Measurements from ENCODE around the gene PICK1.

PICK1 gene

DNA sequence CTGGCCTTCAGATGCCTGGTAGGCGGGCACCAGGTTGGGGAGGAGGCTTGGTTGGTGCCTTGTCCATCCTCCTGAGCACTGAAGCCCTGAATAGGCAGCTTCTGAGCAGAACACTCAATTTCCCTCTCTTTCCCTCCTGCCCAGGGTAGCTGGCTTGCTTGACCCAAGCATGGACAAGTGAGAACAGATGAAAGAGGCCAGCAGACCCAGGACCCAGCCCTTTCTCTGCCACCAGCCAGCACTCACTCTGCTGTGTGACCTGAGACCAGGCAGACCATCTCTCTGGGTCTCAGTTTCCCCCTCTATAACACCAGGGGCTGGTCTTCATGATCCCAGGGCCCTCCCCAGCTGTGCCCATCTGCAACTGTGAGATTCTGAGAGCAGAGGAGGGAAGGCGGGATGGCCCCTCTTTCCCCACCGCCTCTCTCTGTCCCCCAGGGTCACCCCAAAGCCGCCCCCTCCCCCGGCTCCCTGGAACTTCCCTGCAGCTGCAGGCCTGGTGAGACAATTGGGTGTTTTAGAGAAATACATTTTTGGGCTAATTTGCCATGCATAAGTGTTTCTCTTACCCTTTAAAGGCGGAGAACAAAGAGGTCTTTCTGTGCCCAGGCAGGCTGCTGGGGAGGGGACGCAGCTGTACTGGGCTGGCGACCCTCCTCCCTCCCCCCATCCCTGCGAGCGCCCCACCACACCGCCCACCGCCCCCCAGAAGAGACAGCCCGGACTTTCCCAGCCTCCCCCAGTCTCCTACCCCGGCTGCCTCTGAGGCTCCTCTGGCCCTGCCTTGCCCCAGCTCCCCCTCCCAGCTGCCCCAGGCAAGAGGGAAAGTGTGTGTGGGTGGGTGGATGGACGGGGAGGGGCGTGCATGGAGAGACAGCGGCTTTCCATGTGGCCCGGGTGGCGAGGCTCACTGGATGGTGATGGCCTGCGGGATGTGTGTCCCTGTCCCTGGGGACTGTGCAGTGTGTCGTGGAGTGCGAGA lies 30.8 kb upstream of the PICK1 start:
- Histone ChIP-seq H3K79me2 (ENCODE audit: insufficient read depth, low read depth) (no peaks in the 10 kb centered on the region), H3K36me3 (ENCODE audit: insufficient read depth) (no peaks in the 10 kb centered on the region), H3K27ac (no peak overlapping the region), H3K27me3 (ENCODE audit: insufficient read depth, low read depth) (peaks cover 6% of the 10 kb centered on the region), H3K4me3 (IDR thresholded peaks at IDR 0.05; ENCODE audit: insufficient read depth, low read depth, low read length) (no peak overlapping the region), H4K20me1 (ENCODE audit: insufficient read depth) (no peaks in the 10 kb centered on the region), H2AFZ (ENCODE audit: low read depth) (no peak overlapping the region), H3K4me2 (no peak overlapping the region), H3K4me1 (ENCODE audit: low read depth, poor library complexity, severe bottlenecking) (no peaks in the 10 kb centered on the region), H3K9ac (no peak overlapping the region)
- no peak for TF ChIP-seq CTCF (conservative IDR thresholded peaks at IDR 0.05; ENCODE audit: low read depth, low read length)

- Histone ChIP-seq H3K4me3 (IDR thresholded peaks at IDR 0.05; ENCODE audit: insufficient read depth, low read depth, low read length) (no peak overlapping the region), H3K79me2 (ENCODE audit: insufficient read depth, low read depth) (no peaks in the 10 kb centered on the region), H3K4me1 (ENCODE audit: low read depth, poor library complexity, severe bottlenecking) (no peaks in the 10 kb centered on the region), H2AFZ (ENCODE audit: low read depth) (no peak overlapping the region), H3K4me2 (no peak overlapping the region), H3K36me3 (ENCODE audit: insufficient read depth) (no peaks in the 10 kb centered on the region), H3K27me3 (ENCODE audit: insufficient read depth, low read depth) (peaks cover 6% of the 10 kb centered on the region), H4K20me1 (ENCODE audit: insufficient read depth) (no peaks in the 10 kb centered on the region), H3K27ac (no peak overlapping the region), H3K9ac (no peak overlapping the region)
- no peak for TF ChIP-seq CTCF (conservative IDR thresholded peaks at IDR 0.05; ENCODE audit: low read depth, low read length)
Measured at GRCh38 chr22:38027487-38027886, 29.7 kb upstream of the PICK1 start.

- no peaks in the 10 kb centered on the region for H3K4me1 ChIP-seq (ENCODE audit: low read depth, poor library complexity, severe bottlenecking)
- TF ChIP-seq CTCF (conservative IDR thresholded peaks at IDR 0.05; ENCODE audit: low read depth, low read length) = no peak
- no peak overlapping the region for H3K9ac ChIP-seq
- no peak overlapping the region for H3K27ac ChIP-seq
- no peaks in the 10 kb centered on the region for H3K36me3 ChIP-seq (ENCODE audit: insufficient read depth)
- H3K79me2 ChIP-seq (ENCODE audit: insufficient read depth, low read depth) = no peaks in the 10 kb centered on the region
- H3K4me3 ChIP-seq (IDR thresholded peaks at IDR 0.05; ENCODE audit: insufficient read depth, low read depth, low read length) = no peak overlapping the region
- no peak overlapping the region for H2AFZ ChIP-seq (ENCODE audit: low read depth)
- H3K27me3 ChIP-seq (ENCODE audit: insufficient read depth, low read depth) = peaks cover 6% of the 10 kb centered on the region
- no peak overlapping the region for H3K4me2 ChIP-seq
- H4K20me1 ChIP-seq (ENCODE audit: insufficient read depth) = no peaks in the 10 kb centered on the region
Measured at GRCh38 chr22:38028344-38029130, 28.7 kb upstream of the PICK1 start.

GRCh38 chr22:38029370-38029769 lies 27.8 kb upstream of the PICK1 start:
- Histone ChIP-seq H3K9ac (no peak overlapping the region), H3K27ac (no peak overlapping the region), H3K4me1 (ENCODE audit: low read depth, poor library complexity, severe bottlenecking) (no peaks in the 10 kb centered on the region), H4K20me1 (ENCODE audit: insufficient read depth) (no peaks in the 10 kb centered on the region), H3K27me3 (ENCODE audit: insufficient read depth, low read depth) (peaks cover 6% of the 10 kb centered on the region), H3K79me2 (ENCODE audit: insufficient read depth, low read depth) (no peaks in the 10 kb centered on the region), H2AFZ (ENCODE audit: low read depth) (no peak overlapping the region), H3K4me2 (no peak overlapping the region), H3K36me3 (ENCODE audit: insufficient read depth) (no peaks in the 10 kb centered on the region), H3K4me3 (IDR thresholded peaks at IDR 0.05; ENCODE audit: insufficient read depth, low read depth, low read length) (no peak overlapping the region)
- no peak for TF ChIP-seq CTCF (conservative IDR thresholded peaks at IDR 0.05; ENCODE audit: low read depth, low read length)
